ENCODE measurements around the gene CAMK2D.

Gene CAMK2D

GRCh38 chr4:113471146-113471860, 290.2 kb downstream of the CAMK2D start:
- Histone ChIP-seq H3K36me3 (ENCODE audit: control insufficient read depth in 4 of 4, insufficient read depth in 4 of 4, low read length in 3 of 4) (no peaks in the 10 kb centered on the region), H3K27ac (ENCODE audit: insufficient read depth in 1 of 2, low read depth in 1 of 2, low read length in 2 of 2, poor library complexity in 1 of 2, severe bottlenecking in 2 of 2) (no peak overlapping the region), H3K4me1 (ENCODE audit: control extremely low read depth in 1 of 4, control insufficient read depth in 4 of 4, insufficient read depth in 4 of 4, low read length in 3 of 4) (no peaks in the 10 kb centered on the region), H3K27me3 (replicated peaks in 2 of 5; ENCODE audit: control insufficient read depth in 4 of 5, insufficient read depth in 5 of 5, low read length in 4 of 5) (no peaks in the 10 kb centered on the region), H3K9me3 (ENCODE audit: control extremely low read depth in 1 of 5, control insufficient read depth in 4 of 5, insufficient read depth in 2 of 5, low read depth in 1 of 5, low read length in 4 of 5) (no peaks in the 10 kb centered on the region), H3K4me3 (ENCODE audit: control insufficient read depth in 1 of 7, extremely low read depth in 1 of 7, insufficient read depth in 4 of 7, low read depth in 2 of 7, low read length in 6 of 7) (no peak overlapping the region)
- POLR2A ChIA-PET = no interaction called here
- 100% methylated on average over 4 of the region's 4 CpGs for whole genome bisulfite sequencing (ENCODE audit: insufficient coverage)
- CTCF ChIA-PET = interaction anchor here (1.0 kb wide), 1 partner anchor 17 kb away, joined by 3 read pairs; no protein-coding TSS in a partner anchor
- DNase-seq = no peak

GRCh38 chr4:113469926-113470325, 291.6 kb downstream of the CAMK2D start:
- 92% methylated on average over 1 of the region's 1 CpG for WGBS (ENCODE audit: insufficient coverage)
- Histone ChIP-seq H3K27me3 (replicated peaks in 2 of 5; ENCODE audit: control insufficient read depth in 4 of 5, insufficient read depth in 5 of 5, low read length in 4 of 5) (no peaks in the 10 kb centered on the region), H3K27ac (ENCODE audit: insufficient read depth in 1 of 2, low read depth in 1 of 2, low read length in 2 of 2, poor library complexity in 1 of 2, severe bottlenecking in 2 of 2) (no peak overlapping the region), H3K36me3 (ENCODE audit: control insufficient read depth in 4 of 4, insufficient read depth in 4 of 4, low read length in 3 of 4) (no peaks in the 10 kb centered on the region), H3K4me3 (ENCODE audit: control insufficient read depth in 1 of 7, extremely low read depth in 1 of 7, insufficient read depth in 4 of 7, low read depth in 2 of 7, low read length in 6 of 7) (no peak overlapping the region), H3K4me1 (ENCODE audit: control extremely low read depth in 1 of 4, control insufficient read depth in 4 of 4, insufficient read depth in 4 of 4, low read length in 3 of 4) (no peaks in the 10 kb centered on the region), H3K9me3 (ENCODE audit: control extremely low read depth in 1 of 5, control insufficient read depth in 4 of 5, insufficient read depth in 2 of 5, low read depth in 1 of 5, low read length in 4 of 5) (no peaks in the 10 kb centered on the region)
- CTCF ChIA-PET = no interaction called here
- no peak for DNase-seq
- POLR2A ChIA-PET = no interaction called here

GRCh38 chr4:113469023-113469390, 292.5 kb downstream of the CAMK2D start:
- no peak for DNase-seq
- WGBS (ENCODE audit: insufficient coverage) = no CpG with 5 or more reads among the region's 1 CpG
- H3K36me3 ChIP-seq (ENCODE audit: control insufficient read depth in 4 of 4, insufficient read depth in 4 of 4, low read length in 3 of 4) = no peaks in the 10 kb centered on the region
- ChIA-PET CTCF (no interaction called here), POLR2A (no interaction called here)
- no peak overlapping the region for H3K27ac ChIP-seq (ENCODE audit: insufficient read depth in 1 of 2, low read depth in 1 of 2, low read length in 2 of 2, poor library complexity in 1 of 2, severe bottlenecking in 2 of 2)
- no peaks in the 10 kb centered on the region for H3K4me1 ChIP-seq (ENCODE audit: control extremely low read depth in 1 of 4, control insufficient read depth in 4 of 4, insufficient read depth in 4 of 4, low read length in 3 of 4)
- H3K4me3 ChIP-seq (ENCODE audit: control insufficient read depth in 1 of 7, extremely low read depth in 1 of 7, insufficient read depth in 4 of 7, low read depth in 2 of 7, low read length in 6 of 7) = no peak overlapping the region
- H3K9me3 ChIP-seq (ENCODE audit: control extremely low read depth in 1 of 5, control insufficient read depth in 4 of 5, insufficient read depth in 2 of 5, low read depth in 1 of 5, low read length in 4 of 5) = no peaks in the 10 kb centered on the region
- no peaks in the 10 kb centered on the region for H3K27me3 ChIP-seq (replicated peaks in 2 of 5; ENCODE audit: control insufficient read depth in 4 of 5, insufficient read depth in 5 of 5, low read length in 4 of 5)

GRCh38 chr4:113468165-113469022, 293.1 kb downstream of the CAMK2D start:
- Histone ChIP-seq H3K36me3 (ENCODE audit: control insufficient read depth in 4 of 4, insufficient read depth in 4 of 4, low read length in 3 of 4) (no peaks in the 10 kb centered on the region), H3K4me3 (ENCODE audit: control insufficient read depth in 1 of 7, extremely low read depth in 1 of 7, insufficient read depth in 4 of 7, low read depth in 2 of 7, low read length in 6 of 7) (no peak overlapping the region), H3K27me3 (replicated peaks in 2 of 5; ENCODE audit: control insufficient read depth in 4 of 5, insufficient read depth in 5 of 5, low read length in 4 of 5) (no peaks in the 10 kb centered on the region), H3K4me1 (ENCODE audit: control extremely low read depth in 1 of 4, control insufficient read depth in 4 of 4, insufficient read depth in 4 of 4, low read length in 3 of 4) (no peaks in the 10 kb centered on the region), H3K27ac (ENCODE audit: insufficient read depth in 1 of 2, low read depth in 1 of 2, low read length in 2 of 2, poor library complexity in 1 of 2, severe bottlenecking in 2 of 2) (no peak overlapping the region), H3K9me3 (ENCODE audit: control extremely low read depth in 1 of 5, control insufficient read depth in 4 of 5, insufficient read depth in 2 of 5, low read depth in 1 of 5, low read length in 4 of 5) (no peaks in the 10 kb centered on the region)
- 95% methylated on average over 5 of the region's 8 CpGs for WGBS (ENCODE audit: insufficient coverage)
- CTCF ChIA-PET = no interaction called here
- POLR2A ChIA-PET = no interaction called here
- DNase-seq = peak in 2 of 3 donors; percentile 2 to 4

- ChIA-PET POLR2A (no interaction called here), CTCF (interaction anchor here (0.6 kb wide), 1 partner anchor 746 kb away, joined by 3 read pairs; no protein-coding TSS in a partner anchor)
- Histone ChIP-seq H3K4me3 (ENCODE audit: control insufficient read depth in 1 of 7, extremely low read depth in 1 of 7, insufficient read depth in 4 of 7, low read depth in 2 of 7, low read length in 6 of 7) (no peak overlapping the region), H3K4me1 (ENCODE audit: control extremely low read depth in 1 of 4, control insufficient read depth in 4 of 4, insufficient read depth in 4 of 4, low read length in 3 of 4) (no peaks in the 10 kb centered on the region), H3K36me3 (ENCODE audit: control insufficient read depth in 4 of 4, insufficient read depth in 4 of 4, low read length in 3 of 4) (no peaks in the 10 kb centered on the region), H3K27ac (ENCODE audit: insufficient read depth in 1 of 2, low read depth in 1 of 2, low read length in 2 of 2, poor library complexity in 1 of 2, severe bottlenecking in 2 of 2) (no peak overlapping the region), H3K9me3 (ENCODE audit: control extremely low read depth in 1 of 5, control insufficient read depth in 4 of 5, insufficient read depth in 2 of 5, low read depth in 1 of 5, low read length in 4 of 5) (no peaks in the 10 kb centered on the region), H3K27me3 (replicated peaks in 2 of 5; ENCODE audit: control insufficient read depth in 4 of 5, insufficient read depth in 5 of 5, low read length in 4 of 5) (no peaks in the 10 kb centered on the region)
- WGBS (ENCODE audit: insufficient coverage) = no CpG with 5 or more reads among the region's 2 CpGs
- DNase-seq = no peak
Measured at GRCh38 chr4:113467581-113467980, 294.0 kb downstream of the CAMK2D start.

- H3K4me1 ChIP-seq (ENCODE audit: control extremely low read depth in 1 of 4, control insufficient read depth in 4 of 4, insufficient read depth in 4 of 4, low read length in 3 of 4) = no peaks in the 10 kb centered on the region
- no peaks in the 10 kb centered on the region for H3K9me3 ChIP-seq (ENCODE audit: control extremely low read depth in 1 of 5, control insufficient read depth in 4 of 5, insufficient read depth in 2 of 5, low read depth in 1 of 5, low read length in 4 of 5)
- no peak overlapping the region for H3K27ac ChIP-seq (ENCODE audit: insufficient read depth in 1 of 2, low read depth in 1 of 2, low read length in 2 of 2, poor library complexity in 1 of 2, severe bottlenecking in 2 of 2)
- H3K36me3 ChIP-seq (ENCODE audit: control insufficient read depth in 4 of 4, insufficient read depth in 4 of 4, low read length in 3 of 4) = no peaks in the 10 kb centered on the region
- ChIA-PET POLR2A (no interaction called here), CTCF (no interaction called here)
- no CpG with 5 or more reads among the region's 1 CpG for WGBS (ENCODE audit: insufficient coverage)
- no peak overlapping the region for H3K4me3 ChIP-seq (ENCODE audit: control insufficient read depth in 1 of 7, extremely low read depth in 1 of 7, insufficient read depth in 4 of 7, low read depth in 2 of 7, low read length in 6 of 7)
- no peak for DNase-seq
- H3K27me3 ChIP-seq (replicated peaks in 2 of 5; ENCODE audit: control insufficient read depth in 4 of 5, insufficient read depth in 5 of 5, low read length in 4 of 5) = no peaks in the 10 kb centered on the region
Measured at GRCh38 chr4:113462286-113462685, 299.3 kb downstream of the CAMK2D start.

GRCh38 chr4:113461281-113461680, 300.3 kb downstream of the CAMK2D start:
- ChIA-PET POLR2A (no interaction called here), CTCF (interaction anchor here (0.6 kb wide), 1 partner anchor 346 kb away, joined by 3 read pairs; no protein-coding TSS in a partner anchor)
- Histone ChIP-seq H3K4me1 (ENCODE audit: control extremely low read depth in 1 of 4, control insufficient read depth in 4 of 4, insufficient read depth in 4 of 4, low read length in 3 of 4) (no peaks in the 10 kb centered on the region), H3K27ac (ENCODE audit: insufficient read depth in 1 of 2, low read depth in 1 of 2, low read length in 2 of 2, poor library complexity in 1 of 2, severe bottlenecking in 2 of 2) (no peak overlapping the region), H3K4me3 (ENCODE audit: control insufficient read depth in 1 of 7, extremely low read depth in 1 of 7, insufficient read depth in 4 of 7, low read depth in 2 of 7, low read length in 6 of 7) (no peak overlapping the region), H3K9me3 (ENCODE audit: control extremely low read depth in 1 of 5, control insufficient read depth in 4 of 5, insufficient read depth in 2 of 5, low read depth in 1 of 5, low read length in 4 of 5) (no peaks in the 10 kb centered on the region), H3K36me3 (ENCODE audit: control insufficient read depth in 4 of 4, insufficient read depth in 4 of 4, low read length in 3 of 4) (no peaks in the 10 kb centered on the region), H3K27me3 (replicated peaks in 2 of 5; ENCODE audit: control insufficient read depth in 4 of 5, insufficient read depth in 5 of 5, low read length in 4 of 5) (no peaks in the 10 kb centered on the region)
- no peak for DNase-seq
